C4-2B (cell line): ENCODE results near the gene TIA1.

Source experiments
- ZFX ChIP-seq: fragments of 450-650 bp; IDR thresholded peaks from 2 replicates; pipeline ENCODE4 v1.6.1; 2017
- TF ChIP-seq, protein P1 (sequence below): fragments of 450-650 bp; conservative IDR thresholded peaks from 2 replicates; pipeline ENCODE4 v1.5.1; 2017; ENCODE audit warnings: mild to moderate bottlenecking

DNA sequence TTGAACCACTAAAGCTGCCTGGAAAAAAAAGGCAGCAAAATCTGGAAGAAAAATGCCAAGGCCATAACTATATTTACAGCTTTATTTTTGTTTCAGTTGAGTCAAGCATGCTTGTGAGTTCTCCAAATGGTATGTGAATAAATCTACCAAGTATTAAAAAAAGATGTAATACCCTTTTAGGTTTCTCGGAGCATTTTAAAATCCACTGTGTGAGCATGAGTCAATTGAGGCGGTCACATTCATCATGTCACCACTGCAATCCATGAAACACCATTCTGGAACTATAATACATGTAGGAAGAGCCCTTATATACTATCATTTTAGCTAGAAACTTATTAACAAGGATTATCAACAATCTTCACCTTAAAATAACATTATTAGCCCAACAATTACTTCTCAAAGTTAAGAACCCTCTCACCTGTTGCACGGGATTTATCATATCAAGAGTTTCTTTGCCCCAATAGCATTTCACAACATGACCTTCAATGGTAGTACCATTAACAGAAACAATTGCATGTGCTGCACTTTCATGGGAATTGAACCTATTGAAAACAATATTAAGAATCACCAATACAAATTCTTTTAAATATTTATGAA lies 33.4 kb downstream of the TIA1 start:
- TF ChIP-seq, protein P1, sequence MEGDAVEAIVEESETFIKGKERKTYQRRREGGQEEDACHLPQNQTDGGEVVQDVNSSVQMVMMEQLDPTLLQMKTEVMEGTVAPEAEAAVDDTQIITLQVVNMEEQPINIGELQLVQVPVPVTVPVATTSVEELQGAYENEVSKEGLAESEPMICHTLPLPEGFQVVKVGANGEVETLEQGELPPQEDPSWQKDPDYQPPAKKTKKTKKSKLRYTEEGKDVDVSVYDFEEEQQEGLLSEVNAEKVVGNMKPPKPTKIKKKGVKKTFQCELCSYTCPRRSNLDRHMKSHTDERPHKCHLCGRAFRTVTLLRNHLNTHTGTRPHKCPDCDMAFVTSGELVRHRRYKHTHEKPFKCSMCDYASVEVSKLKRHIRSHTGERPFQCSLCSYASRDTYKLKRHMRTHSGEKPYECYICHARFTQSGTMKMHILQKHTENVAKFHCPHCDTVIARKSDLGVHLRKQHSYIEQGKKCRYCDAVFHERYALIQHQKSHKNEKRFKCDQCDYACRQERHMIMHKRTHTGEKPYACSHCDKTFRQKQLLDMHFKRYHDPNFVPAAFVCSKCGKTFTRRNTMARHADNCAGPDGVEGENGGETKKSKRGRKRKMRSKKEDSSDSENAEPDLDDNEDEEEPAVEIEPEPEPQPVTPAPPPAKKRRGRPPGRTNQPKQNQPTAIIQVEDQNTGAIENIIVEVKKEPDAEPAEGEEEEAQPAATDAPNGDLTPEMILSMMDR, result no peak
- no peak for TF ChIP-seq ZFX
